K562 (cell line): ENCODE data around the gene XKR3.

ENCODE experiments used
- ATF2 ChIP-seq: sonication (generic); formaldehyde crosslinking; IDR thresholded peaks from 2 replicates; pipeline ENCODE4 v1.8.1; 2022; ENCODE audit warnings: missing genetic modification reagents
- CEBPG ChIP-seq, 3 experiments: fragments of 200-800 bp in 1 of 3; sonication (Bioruptor generic) in 1 of 3; sonication (generic) in 1 of 3; formaldehyde crosslinking in 1 of 3; IDR thresholded peaks in 2 of 3; conservative IDR thresholded peaks in 1 of 3; 2 replicates each; pipeline versions ENCODE4 v1.6.1 to v1.8.0; 2016 to 2022; ENCODE audit warnings: missing compliant biosample characterization in 2 of 3, missing genetic modification characterization in 2 of 3, mild to moderate bottlenecking in 1 of 3, missing genetic modification reagents in 1 of 3
- CHD4 ChIP-seq: fragments of 200-600 bp; sonication (generic); IDR thresholded peaks from 3 replicates; pipeline ENCODE4 v1.6.1; 2012; ENCODE audit warnings: low read depth, mild to moderate bottlenecking, mixed read lengths, low read length, inconsistent platforms; ENCODE audit not compliant: insufficient read depth, insufficient replicate concordance, poor library complexity, severe bottlenecking
- CTCF ChIP-seq, 3 experiments: IDR thresholded peaks in 2 of 3; conservative IDR thresholded peaks in 1 of 3; 2 replicates each; pipeline ENCODE4 v1.5.1; 2011 to 2012; ENCODE audit warnings: low read length in 3 of 3, mild to moderate bottlenecking in 3 of 3, control low read depth in 2 of 3, improper control_type of control experiment in 1 of 3, inconsistent platforms in 1 of 3, low read depth in 1 of 3, mixed read lengths in 1 of 3, moderate library complexity in 1 of 3; ENCODE audit not compliant: insufficient read depth in 2 of 3
- ELK1 ChIP-seq: sonication (generic); formaldehyde crosslinking; IDR thresholded peaks from 2 replicates; pipeline ENCODE4 v1.8.1; 2022; ENCODE audit warnings: missing genetic modification reagents
- EP300 ChIP-seq: IDR thresholded peaks from 2 replicates; pipeline ENCODE4 v1.6.1; 2012; ENCODE audit warnings: low read length, improper control_type of control experiment
- ERF ChIP-seq: fragments of 450-650 bp; formaldehyde crosslinking; IDR thresholded peaks from 2 replicates; pipeline ENCODE4 v1.4.0; 2020; ENCODE audit warnings: mild to moderate bottlenecking, mixed read lengths
- GTF2F1 ChIP-seq: IDR thresholded peaks from 2 replicates; pipeline ENCODE4 v1.6.1; 2011; ENCODE audit warnings: low read depth, low read length, improper control_type of control experiment
- MXI1 ChIP-seq: IDR thresholded peaks from 2 replicates; pipeline ENCODE4 v1.6.1; 2011; ENCODE audit warnings: low read depth, mild to moderate bottlenecking, improper control_type of control experiment, low read length
- NFYB ChIP-seq: IDR thresholded peaks from 2 replicates; pipeline ENCODE4 v1.6.1; 2011; ENCODE audit warnings: mild to moderate bottlenecking, moderate library complexity; ENCODE audit not compliant: insufficient read length; ENCODE audit errors: extremely low read depth
- PHB ChIP-seq: fragments of 250-450 bp; sonication (Bioruptor Pico); IDR thresholded peaks from 2 replicates; pipeline ENCODE4 v1.5.0; 2021
- RBM14 ChIP-seq: fragments of 200-400 bp; formaldehyde crosslinking; IDR thresholded peaks from 2 replicates; pipeline ENCODE4 v1.6.1; 2018; ENCODE audit warnings: low read depth, mild to moderate bottlenecking, low read length, moderate library complexity, borderline replicate concordance; ENCODE audit not compliant: insufficient read depth
- ZNF589 ChIP-seq: fragments of 200-800 bp; sonication (Bioruptor generic); IDR thresholded peaks from 2 replicates; pipeline ENCODE4 v1.6.1; 2016; ENCODE audit warnings: low read depth, missing genetic modification characterization, missing compliant biosample characterization

- TF ChIP-seq NFYB (no peak), EP300 (no peak), CHD4 (no peak), ERF (no peak), CTCF (IDR thresholded peaks at IDR 0.05 in 2 of 3, conservative IDR thresholded peaks at IDR 0.05 in 1 of 3; ENCODE audit: insufficient read depth in 2 of 3, low read depth in 1 of 3, low read length in 3 of 3) (no peak), GTF2F1 (no peak), ATF2 (CRISPR knock-in tag) (no peak), ZNF589 (CRISPR knock-in tag) (no peak), ELK1 (CRISPR knock-in tag) (no peak), CEBPG (CRISPR knock-in tag; IDR thresholded peaks at IDR 0.05) (no peak), CEBPG (tag; conservative IDR thresholded peaks at IDR 0.05 in 1 of 2, IDR thresholded peaks at IDR 0.05 in 1 of 2) (no peak), MXI1 (no peak), RBM14 (no peak), PHB (CRISPR knock-in tag) (no peak)
Observed at GRCh38 chr22:16854631-16855030, 29.4 kb upstream of the XKR3 start.
